H1 (cell line): ENCODE measurements around the gene CENPO.

ENCODE experiments used
- EP300 ChIP-seq, 2 experiments: IDR thresholded peaks; 1 replicate in 1 of 2; 2 replicates in 1 of 2; pipeline ENCODE4 v1.6.1; 2011 to 2012; ENCODE audit warnings: low read depth in 2 of 2, low read length in 2 of 2, mild to moderate bottlenecking in 2 of 2, borderline replicate concordance in 1 of 2, inconsistent platforms in 1 of 2, moderate library complexity in 1 of 2
- POLR2A ChIP-seq, 2 experiments: IDR thresholded peaks; 1 replicate in 1 of 2; 2 replicates in 1 of 2; pipeline ENCODE4 v1.6.1; 2011; ENCODE audit warnings: low read depth in 2 of 2, low read length in 2 of 2, mild to moderate bottlenecking in 2 of 2; ENCODE audit errors: control extremely low read depth in 1 of 2
- YY1 ChIP-seq: IDR thresholded peaks from 2 replicates; pipeline ENCODE4 v1.6.1; 2011; ENCODE audit warnings: low read depth, mild to moderate bottlenecking, low read length

DNA sequence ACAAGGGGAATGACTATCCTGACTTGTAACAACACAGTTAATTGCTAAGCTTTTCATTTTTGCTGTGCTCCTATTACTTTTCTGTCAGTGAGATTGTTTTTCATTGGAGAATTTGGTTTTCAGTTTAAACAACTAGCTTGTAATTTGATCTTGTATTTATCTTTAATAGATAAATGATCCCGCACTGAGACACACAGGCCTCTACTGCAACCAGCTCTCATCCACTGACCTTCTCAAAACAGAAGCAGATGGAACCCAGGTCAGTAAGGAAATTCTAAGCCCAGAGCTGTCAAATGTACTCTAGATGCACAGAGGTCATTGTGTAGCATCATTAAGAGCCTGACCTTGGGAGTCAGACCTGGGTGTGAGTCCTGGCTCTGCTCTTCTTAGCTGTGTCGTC is 30.7 kb upstream of the CENPO start:
- no peak for TF ChIP-seq YY1
- TF ChIP-seq EP300 (IDR thresholded peaks at IDR 0.05; ENCODE audit: borderline replicate concordance in 1 of 2, low read depth in 2 of 2, low read length in 2 of 2), result no peak
- TF ChIP-seq POLR2A (IDR thresholded peaks at IDR 0.05; ENCODE audit: control extremely low read depth in 1 of 2, low read depth in 2 of 2, low read length in 2 of 2), result no peak
